GM12878 (cell line): ENCODE measurements around the gene AMBRA1. TPM values are rescaled to one million over a fixed set of nuclear protein-coding genes. Genes with fewer than 3 reads are reported as not detected.

Experiments
- ATF7 ChIP-seq: fragments of 450-650 bp; IDR thresholded peaks from 2 replicates; pipeline ENCODE4 v1.6.1; 2016; ENCODE audit warnings: low read depth, mild to moderate bottlenecking
- E2F8 ChIP-seq: fragments of 450-650 bp; IDR thresholded peaks from 2 replicates; pipeline ENCODE4 v1.6.1; 2018; ENCODE audit warnings: mild to moderate bottlenecking, low read depth, moderate library complexity; ENCODE audit not compliant: partially characterized antibody
- EED ChIP-seq: sonication (generic); IDR thresholded peaks from 2 replicates; pipeline ENCODE4 v1.6.1; 2016; ENCODE audit warnings: antibody characterized with exemption, low read depth
- EP300 ChIP-seq, 2 experiments: fragments of 150-350 bp in 1 of 2; IDR thresholded peaks; 2 replicates each; pipeline ENCODE4 v1.6.1; 2011 to 2012; ENCODE audit warnings: low read depth in 2 of 2, low read length in 2 of 2, borderline replicate concordance in 1 of 2, improper control_type of control experiment in 1 of 2, inconsistent platforms in 1 of 2; ENCODE audit not compliant: control insufficient read depth in 1 of 2
- ETV6 ChIP-seq, 2 experiments: fragments of 450-650 bp in 1 of 2; IDR thresholded peaks in 1 of 2; conservative IDR thresholded peaks in 1 of 2; 2 replicates each; pipeline ENCODE4 v1.6.1; 2014; ENCODE audit warnings: antibody characterized with exemption in 1 of 2, borderline replicate concordance in 1 of 2, low read depth in 1 of 2, mild to moderate bottlenecking in 1 of 2, moderate library complexity in 1 of 2
- FOS ChIP-seq: IDR thresholded peaks from 3 replicates; pipeline ENCODE4 v1.6.1; 2011; ENCODE audit warnings: borderline replicate concordance; ENCODE audit not compliant: insufficient read length; ENCODE audit errors: extremely low read depth
- KDM1A ChIP-seq: fragments of 200-600 bp; sonication (generic); IDR thresholded peaks from 2 replicates; pipeline ENCODE4 v1.6.1; 2016; ENCODE audit warnings: borderline replicate concordance
- MAX ChIP-seq: IDR thresholded peaks from 2 replicates; pipeline ENCODE4 v1.6.1; 2012; ENCODE audit warnings: low read depth, low read length, improper control_type of control experiment
- MEF2A ChIP-seq: IDR thresholded peaks from 2 replicates; pipeline ENCODE4 v1.6.1; 2011; ENCODE audit warnings: low read depth, mild to moderate bottlenecking, low read length, moderate library complexity; ENCODE audit not compliant: insufficient read depth
- MEF2B ChIP-seq: fragments of 450-650 bp; IDR thresholded peaks from 2 replicates; pipeline ENCODE4 v1.6.1; 2018; ENCODE audit warnings: mild to moderate bottlenecking, moderate library complexity; ENCODE audit not compliant: partially characterized antibody, poor library complexity, severe bottlenecking
- MLLT1 ChIP-seq: fragments of 450-650 bp; IDR thresholded peaks from 2 replicates; pipeline ENCODE4 v1.6.1; 2016; ENCODE audit warnings: mild to moderate bottlenecking
- NFIC ChIP-seq: IDR thresholded peaks from 2 replicates; pipeline ENCODE4 v1.6.1; 2012; ENCODE audit warnings: low read depth, mild to moderate bottlenecking, inconsistent platforms, low read length, moderate library complexity
- NKRF ChIP-seq: fragments of 450-650 bp; conservative IDR thresholded peaks from 2 replicates; pipeline ENCODE4 v1.6.1; 2017; ENCODE audit warnings: mild to moderate bottlenecking, moderate library complexity
- NR2C1 ChIP-seq: fragments of 450-650 bp; IDR thresholded peaks from 2 replicates; pipeline ENCODE4 v1.6.1; 2017; ENCODE audit warnings: antibody characterized with exemption, mild to moderate bottlenecking, moderate library complexity
- RAD21 ChIP-seq: IDR thresholded peaks from 2 replicates; pipeline ENCODE4 v1.6.1; 2011; ENCODE audit warnings: mild to moderate bottlenecking, low read depth, low read length, moderate library complexity; ENCODE audit not compliant: insufficient read depth
- RFX5 ChIP-seq: IDR thresholded peaks from 2 replicates; pipeline ENCODE4 v1.6.1; 2011; ENCODE audit warnings: low read depth, low read length, improper control_type of control experiment
- RUNX3 ChIP-seq: IDR thresholded peaks from 2 replicates; pipeline ENCODE4 v1.6.1; 2012; ENCODE audit warnings: low read length, inconsistent platforms
- SPI1 ChIP-seq: IDR thresholded peaks from 2 replicates; pipeline ENCODE4 v1.6.1; 2011; ENCODE audit warnings: low read depth, mild to moderate bottlenecking, low read length, moderate library complexity, borderline replicate concordance; ENCODE audit not compliant: insufficient read depth
- STAT1 ChIP-seq: fragments of 450-650 bp; conservative IDR thresholded peaks from 2 replicates; pipeline ENCODE4 v1.6.1; 2014; ENCODE audit warnings: antibody characterized with exemption, mild to moderate bottlenecking
- STAT3 ChIP-seq: IDR thresholded peaks from 2 replicates; pipeline ENCODE4 v1.6.1; 2011; ENCODE audit warnings: low read depth, low read length, improper control_type of control experiment
- SUPT20H ChIP-seq: IDR thresholded peaks from 2 replicates; pipeline ENCODE4 v1.6.1; 2011; ENCODE audit warnings: low read depth, mild to moderate bottlenecking, low read length, moderate library complexity, borderline replicate concordance; ENCODE audit not compliant: control insufficient read depth
- TCF12 ChIP-seq: IDR thresholded peaks from 2 replicates; pipeline ENCODE4 v1.6.1; 2011; ENCODE audit warnings: low read depth, mild to moderate bottlenecking, low read length
- YBX1 ChIP-seq: fragments of 450-650 bp; IDR thresholded peaks from 2 replicates; pipeline ENCODE4 v1.6.1; 2016; ENCODE audit warnings: antibody characterized with exemption
- ZNF274 ChIP-seq: IDR thresholded peaks from one replicate; pipeline ENCODE4 v1.8.0; 2011; ENCODE audit not compliant: insufficient read length, insufficient read depth
- polyA plus RNA-seq, 11 experiments: library from polyadenylated mRNA; depleted of rRNA in 4 of 11; unstranded in 6 of 11; stranded (reverse) in 5 of 11; fragments of >200 nt; fragmentation: Nextera tagmentation in 4 of 11; fragmentation: Illumina TruSeq in 1 of 11; extraction: Ambion mirVana in 4 of 11; extraction: Trizol in 1 of 11; gene quantifications; 1 replicate in 1 of 11; 2 replicates in 10 of 11; pipeline versions ENCODE4 v1.2.1 to v1.2.3, GENCODE V29; 2011 to 2016; ENCODE audit warnings: inconsistent platforms in 2 of 11, missing spikeins in 2 of 11, low read depth in 1 of 11
- total RNA-seq, 4 experiments: library from RNA; depleted of rRNA in 3 of 4; stranded (reverse); fragments of >200 nt in 3 of 4; fragmentation: Illumina TruSeq in 1 of 4; extraction: Trizol in 1 of 4; gene quantifications; 2 replicates each; pipeline versions ENCODE4 v1.2.1 to v1.2.3, GENCODE V29; 2013 to 2021

The AMBRA1 gene
- total and polyA plus RNA-seq, 10 of the 15 experiments (the other 5 are each of a cell fraction or from before 2014, with no cell fraction given) = 0.57 to 34.3 (median 13.7) TPM

- TF ChIP-seq SUPT20H = no peak
- TF ChIP-seq ETV6 (conservative IDR thresholded peaks at IDR 0.05 in 1 of 2, IDR thresholded peaks at IDR 0.05 in 1 of 2; ENCODE audit: borderline replicate concordance in 1 of 2, low read depth in 1 of 2) = no peak
- TF ChIP-seq MLLT1 = no peak
- TF ChIP-seq NKRF = no peak
- no peak; the same call in 1 of the 2 replicates for TF ChIP-seq NR2C1
- no peak for TF ChIP-seq EP300 (IDR thresholded peaks at IDR 0.05; ENCODE audit: borderline replicate concordance in 1 of 2, control insufficient read depth in 1 of 2, low read depth in 2 of 2, low read length in 2 of 2)
- no peak for TF ChIP-seq E2F8
- no peak for TF ChIP-seq MEF2B
- TF ChIP-seq RAD21 = no peak
- TF ChIP-seq TCF12 = 0 out of 2 replicates have a peak, but pooled peaks have one; percentile 2
- no peak for TF ChIP-seq STAT3
- no peak for TF ChIP-seq STAT1
- no peak for TF ChIP-seq NFIC
- TF ChIP-seq ATF7 = peak; percentile 15; the same call in 1 of the 2 replicates
- TF ChIP-seq EED = no peak; the same call in 1 of the 2 replicates
- TF ChIP-seq MEF2A = no peak
- no peak for TF ChIP-seq FOS
- TF ChIP-seq YBX1 = no peak
- TF ChIP-seq KDM1A = no peak
- TF ChIP-seq ZNF274 = no peak
- no peak for TF ChIP-seq RFX5
- no peak for TF ChIP-seq SPI1
- TF ChIP-seq MAX = no peak
- TF ChIP-seq RUNX3 = no peak
These were observed 213.3 kb downstream of the AMBRA1 start (continued) for GRCh38 chr11:46380340-46381047.
